T-cell (primary cell): ENCODE measurements around the gene ACKR3. TPM values are rescaled to one million over a fixed set of nuclear protein-coding genes. Genes with fewer than 3 reads are reported as not detected.

Source experiments
- ATAC-seq, 4 experiments: fragments of 200-7000 bp in 3 of 4; fragments of 150-1000 bp in 1 of 4; cut with Tn5 transposase; replicated peaks in 1 of 4; 1 replicate in 3 of 4; 2 replicates in 1 of 4; pipeline ENCODE4 v1.10.0; 2021; ENCODE audit warnings: moderate library complexity in 3 of 4, mild to moderate bottlenecking in 2 of 4, moderate number of reproducible peaks in 1 of 4
- CTCF ChIA-PET, 2 donors: fragments of 300-600 bp; sonication (Branson Sonifier 250); formaldehyde crosslinking; loops; one replicate each; lab custom pipeline; 2022; ENCODE audit warnings: antibody characterized with exemption in 2 of 2; lab: Charles Lee
- POLR2A ChIA-PET, 2 donors: fragments of 300-600 bp; sonication (Branson Sonifier 250); formaldehyde crosslinking; loops; one replicate each; lab custom pipeline; 2022; ENCODE audit warnings: antibody characterized with exemption in 2 of 2; lab: Charles Lee
- DNase-seq, 35 experiments: peaks; one replicate each; pipeline versions ENCODE4 v3.0.0 to v3.0.0-alpha.2; 2013 to 2023
- H3K27ac ChIP-seq: one replicate; pipeline ENCODE4 v1.5.1; 2013; ENCODE audit warnings: low read length
- H3K27me3 ChIP-seq, 2 experiments: replicated peaks in 1 of 2; 1 replicate in 1 of 2; 2 replicates in 1 of 2; pipeline versions ENCODE4 v1.6.1 to v1.7.0; 2013; ENCODE audit warnings: low read length in 1 of 2, mixed read lengths in 1 of 2; ENCODE audit not compliant: control insufficient read depth in 2 of 2, insufficient read depth in 2 of 2; ENCODE audit errors: extremely low read depth in 1 of 2
- H3K36me3 ChIP-seq, 2 donors: 1 replicate in 1 of 2; 2 replicates in 1 of 2; pipeline versions ENCODE4 v1.6.1 to v1.7.0; 2013; ENCODE audit warnings: low read length in 1 of 2; ENCODE audit not compliant: control insufficient read depth in 2 of 2, insufficient read depth in 1 of 2; ENCODE audit errors: extremely low read depth in 1 of 2
- H3K4me1 ChIP-seq, 2 experiments: 1 replicate in 1 of 2; 2 replicates in 1 of 2; pipeline versions ENCODE4 v1.6.1 to v1.7.0; 2013; ENCODE audit warnings: low read length in 2 of 2, mixed read lengths in 1 of 2; ENCODE audit not compliant: insufficient read depth in 2 of 2, control insufficient read depth in 1 of 2; ENCODE audit errors: extremely low read depth in 1 of 2
- H3K4me3 ChIP-seq, 2 donors: 1 replicate in 1 of 2; 2 replicates in 1 of 2; pipeline versions ENCODE4 v1.5.1 to v1.7.0; 2013; ENCODE audit warnings: mild to moderate bottlenecking in 2 of 2, low read length in 1 of 2, moderate library complexity in 1 of 2; ENCODE audit not compliant: control insufficient read depth in 1 of 2; ENCODE audit errors: extremely low read depth in 1 of 2
- H3K9me3 ChIP-seq: 2 replicates; pipeline ENCODE4 v1.7.0; 2013
- H3K27ac Mint-ChIP-seq, 2 donors: one replicate each; pipeline ENCODE4 v1.8.0; 2020 to 2021; ENCODE audit warnings: mild to moderate bottlenecking in 2 of 2, mixed read lengths in 2 of 2
- H3K27me3 Mint-ChIP-seq, 2 donors: one replicate each; pipeline ENCODE4 v1.8.0; 2021 to 2022; ENCODE audit warnings: mixed read lengths in 2 of 2
- H3K36me3 Mint-ChIP-seq: one replicate; pipeline ENCODE4 v1.8.0; 2021; ENCODE audit warnings: mixed read lengths
- H3K4me1 Mint-ChIP-seq, 3 donors: one replicate each; pipeline ENCODE4 v1.8.0; 2020 to 2022; ENCODE audit warnings: mixed read lengths in 3 of 3, mild to moderate bottlenecking in 1 of 3
- H3K4me3 Mint-ChIP-seq, 3 donors: one replicate each; pipeline ENCODE4 v1.8.0; 2020 to 2022; ENCODE audit warnings: mild to moderate bottlenecking in 3 of 3, mixed read lengths in 3 of 3, moderate library complexity in 3 of 3
- H3K9me3 Mint-ChIP-seq, 3 donors: one replicate each; pipeline ENCODE4 v1.8.0; 2020 to 2022; ENCODE audit warnings: mixed read lengths in 3 of 3
- WGBS: methylation state at CpG from one replicate; pipeline ENCODE4 v1.1.5; 2013; ENCODE audit warnings: missing lambda C conversion rate; ENCODE audit not compliant: insufficient coverage; 5-methylcytosine and 5-hydroxymethylcytosine counted together
- total RNA-seq, 35 experiments: library from RNA in 6 of 35; stranded (reverse) in 6 of 35; fragments of 120-200 nt in 1 of 35; gene quantifications; one replicate each; pipeline versions ENCODE4 v1.2.1 to v1.2.4 and lab custom pipeline; 2013 to 2026

ACKR3 gene
- total RNA-seq, result 1 to 10 TPM; 3.3 to 6.9 (median 4.5) TPM
- total RNA-seq (2013), result 4.6 TPM
- total RNA-seq (lab: John Stamatoyannopoulos, UW), result 0.28 to 7.3 (median 1.5) reads per million in 29 experiments

DNA sequence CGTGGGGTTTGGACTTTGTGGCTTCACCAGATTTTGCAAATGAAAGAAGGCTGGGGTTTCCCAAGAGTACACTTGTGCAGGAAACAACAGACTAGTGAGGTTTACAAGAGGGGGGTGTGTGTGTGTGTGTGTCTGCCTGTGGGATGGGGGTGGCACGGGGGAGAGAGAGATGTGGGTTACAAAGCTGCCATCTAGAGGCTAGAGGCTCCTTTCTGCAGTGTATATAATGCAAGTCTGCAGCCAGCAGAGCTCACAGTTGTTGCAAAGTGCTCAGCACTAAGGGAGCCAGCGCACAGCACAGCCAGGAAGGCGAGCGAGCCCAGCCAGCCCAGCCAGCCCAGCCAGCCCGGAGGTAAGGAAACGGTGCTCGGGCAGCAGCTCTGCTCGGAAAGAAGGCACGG, at the start of gene ACKR3:
Gene ACKR3, plus strand, starts transcription at position 253 of the 401 bp plus-strand sequence. CDS start 10,641 bp downstream, outside the sequence.
- no peaks in the 10 kb centered on the region for H3K9me3 Mint-ChIP-seq
- CTCF ChIA-PET, result interaction anchor here (0.5 to 5.1 kb wide), 19 partner anchors 10 to 516 kb away, joined by 3 to 109 read pairs (median 4); partner anchors contain the start of gene COPS8 (in 1 of the 2)
- ATAC-seq (peak; percentile 92 to 95 (median 94)), DNase-seq (peak; percentile 47 to 90 (median 78))
- 9% methylated on average over 10 of the region's 10 CpGs for WGBS
- Histone ChIP-seq H3K27me3 (no peaks in the 10 kb centered on the region), H3K36me3 (peaks cover 5 to 8% of the 10 kb centered on the region in 2 donors), H3K4me3 (peak within 1 kb of the TSS; percentile 27 to 69), H3K9me3 (no peaks in the 10 kb centered on the region), H3K4me1 (peaks cover 15 to 28% of the 10 kb centered on the region in 2 experiments), H3K27ac (peak within 1 kb of the TSS; percentile 37)
- peaks cover 21 to 28% (median 21%) of the 10 kb centered on the region in 3 donors for H3K4me1 Mint-ChIP-seq
- peak within 1 kb of the TSS; percentile 81 to 84 (median 84) for H3K4me3 Mint-ChIP-seq
- peak within 1 kb of the TSS in 1 of 2 donors; percentile 53 for H3K27ac Mint-ChIP-seq
- peaks cover 6% of the 10 kb centered on the region for H3K36me3 Mint-ChIP-seq
- no peaks in the 10 kb centered on the region for H3K27me3 Mint-ChIP-seq
- POLR2A ChIA-PET, result interaction anchor here (0.6 to 1.0 kb wide), 3 partner anchors 22 to 330 kb away, joined by 3 to 6 read pairs (median 3); no protein-coding TSS in a partner anchor

DNA sequence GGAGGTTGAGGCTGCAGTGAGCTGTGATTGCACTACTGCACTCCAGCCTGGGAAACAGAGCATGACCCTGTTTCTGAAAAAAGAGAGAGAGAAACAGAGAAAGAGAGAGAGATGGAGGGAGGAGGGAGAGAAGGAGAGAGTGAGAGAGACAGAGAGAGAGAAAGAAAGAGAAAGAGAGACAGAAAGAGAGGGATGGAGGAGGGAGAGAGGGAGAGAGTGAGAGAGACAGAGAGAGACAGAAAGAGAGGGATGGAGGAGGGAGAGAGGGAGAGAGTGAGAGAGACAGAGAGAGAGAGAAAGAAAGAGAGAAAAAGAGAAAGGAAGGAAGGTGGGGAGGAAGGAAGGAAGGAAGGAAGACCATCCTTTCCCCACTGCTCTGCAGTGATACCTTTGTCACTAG, 48.1 kb upstream of the ACKR3 start:
- H3K27ac Mint-ChIP-seq, result no peak overlapping the region
- peaks cover 4 to 7% of the 10 kb centered on the region in 2 donors for H3K27me3 Mint-ChIP-seq
- no peaks in the 10 kb centered on the region for H3K36me3 ChIP-seq
- no peaks in the 10 kb centered on the region for H3K4me1 Mint-ChIP-seq
- ChIA-PET CTCF (interaction anchor here in 1 of 2 donors (0.7 to 1.8 kb wide), 2 partner anchors 8 to 500 kb away, joined by 4 to 8 read pairs; no protein-coding TSS in a partner anchor), POLR2A (no interaction called here)
- ATAC-seq (no peak), DNase-seq (no peak)
- H3K4me3 ChIP-seq, result no peak overlapping the region
- peaks cover 0 to 8% of the 10 kb centered on the region in 2 experiments for H3K27me3 ChIP-seq
- no peak overlapping the region for H3K27ac ChIP-seq
- no peaks in the 10 kb centered on the region for H3K4me1 ChIP-seq
- H3K9me3 Mint-ChIP-seq, result no peaks in the 10 kb centered on the region
- H3K4me3 Mint-ChIP-seq, result no peak overlapping the region
- H3K9me3 ChIP-seq, result no peaks in the 10 kb centered on the region
- H3K36me3 Mint-ChIP-seq, result no peaks in the 10 kb centered on the region

DNA sequence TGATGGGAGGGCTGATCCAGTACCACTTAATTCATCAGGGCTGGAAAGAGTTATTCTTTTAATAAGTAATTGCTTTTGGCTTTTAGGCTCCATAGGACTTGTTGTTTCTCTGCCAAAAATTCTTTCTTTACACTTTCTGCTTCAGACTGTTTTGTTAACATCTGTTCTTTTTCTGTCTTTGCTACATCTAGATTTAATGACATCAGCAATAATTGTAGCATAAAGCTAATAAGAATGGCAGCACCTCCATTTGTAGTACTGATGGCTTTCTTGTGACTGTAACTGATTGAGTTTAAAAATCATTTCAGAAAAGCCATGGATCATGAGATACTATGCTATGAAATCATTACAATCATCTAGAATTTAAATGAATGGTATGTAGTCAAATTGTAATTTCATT, 46.4 kb upstream of the ACKR3 start:
- Histone ChIP-seq H3K4me1 (no peaks in the 10 kb centered on the region), H3K9me3 (no peaks in the 10 kb centered on the region), H3K4me3 (no peak overlapping the region), H3K36me3 (no peaks in the 10 kb centered on the region), H3K27me3 (peaks cover 0 to 8% of the 10 kb centered on the region in 2 experiments), H3K27ac (no peak overlapping the region)
- POLR2A ChIA-PET, result no interaction called here
- H3K27me3 Mint-ChIP-seq, result peaks cover 4 to 7% of the 10 kb centered on the region in 2 donors
- H3K9me3 Mint-ChIP-seq, result no peaks in the 10 kb centered on the region
- no peaks in the 10 kb centered on the region for H3K4me1 Mint-ChIP-seq
- DNase-seq (no peak), ATAC-seq (no peak)
- H3K36me3 Mint-ChIP-seq, result no peaks in the 10 kb centered on the region
- CTCF ChIA-PET, result interaction anchor here in 1 of 2 donors (0.8 to 1.8 kb wide), 2 partner anchors 10 to 67 kb away, joined by 8 to 9 read pairs; no protein-coding TSS in a partner anchor
- H3K27ac Mint-ChIP-seq, result no peak overlapping the region
- H3K4me3 Mint-ChIP-seq, result no peak overlapping the region

DNA sequence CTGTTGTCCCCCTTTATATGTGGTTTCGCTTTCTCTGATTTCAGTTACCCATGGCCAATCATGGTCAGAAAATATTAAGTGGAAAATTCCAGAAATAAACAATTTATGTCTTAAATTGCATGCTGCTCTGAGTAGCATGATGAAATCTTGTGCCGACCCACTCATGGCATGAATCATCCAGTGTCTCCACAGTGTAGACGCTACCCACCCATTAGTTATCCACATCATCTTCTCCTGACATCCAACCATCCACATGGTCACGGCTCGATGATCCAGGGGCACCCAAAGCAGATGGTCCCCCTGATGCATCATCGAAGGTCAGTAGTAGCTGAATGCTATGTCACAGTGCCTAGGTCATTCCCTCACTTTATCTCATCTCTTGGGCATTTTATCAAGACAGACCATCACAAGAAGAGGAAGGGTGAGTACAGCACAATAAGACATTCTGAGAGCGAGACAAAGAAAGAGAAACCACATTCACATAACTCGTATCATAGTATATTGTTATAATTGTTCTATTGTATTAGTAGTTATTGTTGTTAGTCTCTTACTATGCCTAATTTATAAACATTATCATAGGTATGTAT, 44.1 kb upstream of the ACKR3 start:
- no peaks in the 10 kb centered on the region for H3K9me3 ChIP-seq
- H3K27ac ChIP-seq, result no peak overlapping the region
- 91% methylated on average over 4 of the region's 8 CpGs for WGBS
- H3K4me1 ChIP-seq, result no peaks in the 10 kb centered on the region
- H3K27me3 ChIP-seq, result peaks cover 0 to 8% of the 10 kb centered on the region in 2 experiments
- Mint-ChIP-seq H3K4me1 (no peaks in the 10 kb centered on the region), H3K36me3 (no peaks in the 10 kb centered on the region), H3K9me3 (no peaks in the 10 kb centered on the region), H3K4me3 (no peak overlapping the region), H3K27ac (no peak overlapping the region), H3K27me3 (peaks cover 4 to 7% of the 10 kb centered on the region in 2 donors)
- no peaks in the 10 kb centered on the region for H3K36me3 ChIP-seq
- CTCF ChIA-PET, result interaction anchor here in 1 of 2 donors (1.6 kb wide), 1 partner anchor 44 kb away, joined by 6 read pairs; the partner anchor contains the start of gene ACKR3
- ATAC-seq, result no peak
- DNase-seq, result no peak
- POLR2A ChIA-PET, result interaction anchor here in 1 of 2 donors (1.5 kb wide), 1 partner anchor 11 kb away, joined by 3 read pairs; no protein-coding TSS in a partner anchor
- H3K4me3 ChIP-seq, result no peak overlapping the region

DNA sequence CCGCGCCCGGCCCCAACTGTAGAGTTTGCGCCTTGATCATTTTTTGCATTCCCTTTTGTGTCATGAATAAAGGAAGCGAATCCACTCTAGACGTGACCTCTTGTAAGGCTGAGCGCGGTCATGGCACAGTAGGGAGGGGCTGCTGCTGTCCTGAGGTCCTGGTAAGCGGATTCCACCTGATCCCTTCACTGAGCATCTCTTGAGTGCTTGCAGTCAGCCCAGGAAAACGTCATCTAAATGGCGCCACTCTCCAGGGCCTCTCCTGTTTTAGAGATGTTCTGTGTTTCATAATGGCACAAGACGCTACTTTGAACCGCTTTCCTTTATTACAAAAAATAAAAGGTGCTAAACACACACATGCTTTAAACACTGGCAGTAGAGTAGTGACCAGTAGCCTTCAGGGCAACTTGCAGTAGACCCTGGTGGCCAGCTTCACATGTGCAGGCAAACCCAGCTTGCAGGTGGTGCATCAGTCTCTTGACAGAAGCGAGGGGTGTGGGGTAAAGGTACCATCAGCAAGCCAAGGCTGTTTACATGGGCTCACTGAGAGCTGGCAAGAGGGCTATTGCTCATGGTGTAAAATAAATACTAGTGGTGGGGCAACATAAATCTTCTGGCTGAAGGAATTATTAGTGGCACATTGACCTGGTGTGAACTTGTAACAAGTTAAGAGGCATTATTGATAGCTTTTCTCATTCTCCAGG, 43.0 kb upstream of the ACKR3 start:
- H3K27ac ChIP-seq, result no peak overlapping the region
- Mint-ChIP-seq H3K4me1 (no peaks in the 10 kb centered on the region), H3K27me3 (peaks cover 4% of the 10 kb centered on the region in 2 donors), H3K4me3 (no peak overlapping the region), H3K36me3 (no peaks in the 10 kb centered on the region), H3K27ac (no peak overlapping the region), H3K9me3 (no peaks in the 10 kb centered on the region)
- WGBS, result 83% methylated on average over 5 of the region's 14 CpGs
- ATAC-seq (no peak), DNase-seq (no peak)
- no peaks in the 10 kb centered on the region for H3K9me3 ChIP-seq
- ChIA-PET POLR2A (no interaction called here), CTCF (interaction anchor here in 1 of 2 donors (1.2 kb wide), 1 partner anchor 9 kb away, joined by 3 read pairs; no protein-coding TSS in a partner anchor)
- H3K27me3 ChIP-seq, result peaks cover 0 to 8% of the 10 kb centered on the region in 2 experiments
- H3K4me3 ChIP-seq, result no peak overlapping the region
- no peaks in the 10 kb centered on the region for H3K4me1 ChIP-seq
- no peaks in the 10 kb centered on the region for H3K36me3 ChIP-seq

DNA sequence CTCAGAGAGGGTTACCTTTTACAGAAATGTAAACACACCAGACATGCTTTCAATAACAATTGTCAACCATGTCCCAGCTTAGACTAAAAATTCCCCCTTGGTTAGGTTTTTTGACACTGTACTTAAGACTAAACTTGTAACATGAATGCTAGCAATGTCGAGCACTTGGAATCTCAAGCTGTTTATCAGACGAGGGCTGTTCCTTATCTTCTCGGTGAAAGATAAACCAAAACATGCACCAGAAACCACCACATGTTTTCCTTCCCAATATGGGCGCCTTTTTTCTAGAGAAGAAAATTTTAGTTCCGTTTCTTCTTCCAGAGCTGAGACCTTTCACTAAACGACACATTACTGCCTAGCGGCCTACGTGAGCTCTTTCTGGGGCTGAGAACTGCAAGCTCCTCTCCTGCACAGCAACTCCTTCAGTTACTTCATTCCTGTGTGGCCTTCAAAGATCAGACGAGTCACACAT, 42.4 kb upstream of the ACKR3 start:
- Mint-ChIP-seq H3K36me3 (no peaks in the 10 kb centered on the region), H3K9me3 (no peaks in the 10 kb centered on the region), H3K4me1 (no peaks in the 10 kb centered on the region), H3K27me3 (peaks cover 2 to 4% of the 10 kb centered on the region in 2 donors), H3K27ac (no peak overlapping the region), H3K4me3 (no peak overlapping the region)
- WGBS, result 88% methylated on average over 6 of the region's 9 CpGs
- ChIA-PET POLR2A (no interaction called here), CTCF (interaction anchor here in 1 of 2 donors (1.2 kb wide), 1 partner anchor 9 kb away, joined by 3 read pairs; no protein-coding TSS in a partner anchor)
- Histone ChIP-seq H3K36me3 (no peaks in the 10 kb centered on the region), H3K9me3 (no peaks in the 10 kb centered on the region), H3K4me3 (no peak overlapping the region), H3K4me1 (no peaks in the 10 kb centered on the region), H3K27me3 (peaks cover 0 to 8% of the 10 kb centered on the region in 2 experiments), H3K27ac (no peak overlapping the region)
- DNase-seq (no peak), ATAC-seq (no peak)
